ENCODE data around the gene PDIA4.

PDIA4 gene

GRCh38 chr7:149003018-149003417 is 25.3 kb downstream of the PDIA4 start:
- H3K4me3 ChIP-seq (ENCODE audit: low read depth, low read length), result no peak overlapping the region
- no peak for DNase-seq (ENCODE audit: low read depth, low spot score)
- POLR2A ChIA-PET, result no interaction called here
- no peak for TF ChIP-seq CTCF (IDR thresholded peaks at IDR 0.05; ENCODE audit: insufficient read depth, low read length, missing control alignments)
- CTCF ChIA-PET, result interaction anchor here (0.7 to 14.8 kb wide), 6 partner anchors 7 to 132 kb away, joined by 3 to 126 read pairs (median 46); partner anchors contain the start of gene PDIA4

GRCh38 chr7:149002604-149003003 is 25.7 kb downstream of the PDIA4 start:
- ChIA-PET CTCF (interaction anchor here (0.7 to 14.8 kb wide), 6 partner anchors 7 to 133 kb away, joined by 3 to 126 read pairs (median 46); partner anchors contain the start of gene PDIA4), POLR2A (no interaction called here)
- no peak overlapping the region for H3K4me3 ChIP-seq (ENCODE audit: low read depth, low read length)
- TF ChIP-seq CTCF (IDR thresholded peaks at IDR 0.05; ENCODE audit: insufficient read depth, low read length, missing control alignments), result no peak
- no peak for DNase-seq (ENCODE audit: low read depth, low spot score)

- CTCF ChIA-PET, result interaction anchor here (0.6 to 14.8 kb wide), 3 partner anchors 8 to 234 kb away, joined by 3 to 94 read pairs (median 88); no protein-coding TSS in a partner anchor
- POLR2A ChIA-PET, result no interaction called here
- TF ChIP-seq CTCF (IDR thresholded peaks at IDR 0.05; ENCODE audit: insufficient read depth, low read length, missing control alignments), result no peak
Observed at GRCh38 chr7:149001427-149002068, 26.8 kb downstream of the PDIA4 start.

GRCh38 chr7:149000961-149001360 is 27.3 kb downstream of the PDIA4 start:
- no peak overlapping the region for H3K4me3 ChIP-seq (ENCODE audit: low read depth, low read length)
- TF ChIP-seq CTCF (IDR thresholded peaks at IDR 0.05; ENCODE audit: insufficient read depth, low read length, missing control alignments), result no peak
- DNase-seq (ENCODE audit: low read depth, low spot score), result no peak
- CTCF ChIA-PET, result interaction anchor here (1.6 to 14.8 kb wide), 3 partner anchors 9 to 65 kb away, joined by 6 to 94 read pairs (median 88); no protein-coding TSS in a partner anchor
- POLR2A ChIA-PET, result no interaction called here

More at GRCh38 chr7:149001427-149002068, 26.8 kb downstream of the PDIA4 start:
- H3K4me3 ChIP-seq (ENCODE audit: low read depth, low read length), result no peak overlapping the region
- no peak for DNase-seq (ENCODE audit: low read depth, low spot score)

GRCh38 chr7:148999192-148999591 is 29.1 kb downstream of the PDIA4 start:
- DNase-seq (ENCODE audit: low read depth, low spot score), result no peak
- H3K4me3 ChIP-seq (ENCODE audit: low read depth, low read length), result no peak overlapping the region
- CTCF ChIA-PET, result interaction anchor here (0.7 to 14.8 kb wide), 5 partner anchors 11 to 127 kb away, joined by 3 to 94 read pairs (median 6); partner anchors contain the start of genes ZNF425 and ZNF786
- POLR2A ChIA-PET, result no interaction called here
- TF ChIP-seq CTCF (IDR thresholded peaks at IDR 0.05; ENCODE audit: insufficient read depth, low read length, missing control alignments), result no peak

- no peak for TF ChIP-seq CTCF (IDR thresholded peaks at IDR 0.05; ENCODE audit: insufficient read depth, low read length, missing control alignments)
- CTCF ChIA-PET, result interaction anchor here (14.8 kb wide), 1 partner anchor 12 kb away, joined by 88 read pairs; no protein-coding TSS in a partner anchor
- no peak overlapping the region for H3K4me3 ChIP-seq (ENCODE audit: low read depth, low read length)
- POLR2A ChIA-PET, result no interaction called here
- no peak for DNase-seq (ENCODE audit: low read depth, low spot score)
Observed at GRCh38 chr7:148997497-148997896, 30.8 kb downstream of the PDIA4 start.
